GM12873 (cell line): Measurements from ENCODE around the gene TP53AIP1.

Experiments used
- TF ChIP-seq, protein P1 (sequence below): IDR thresholded peaks from 2 replicates; pipeline ENCODE4 v1.5.1; 2012; ENCODE audit warnings: low read depth, mild to moderate bottlenecking, moderate library complexity, low read length, control low read depth; ENCODE audit not compliant: insufficient read depth; ENCODE audit errors: missing control alignments

Gene TP53AIP1

DNA sequence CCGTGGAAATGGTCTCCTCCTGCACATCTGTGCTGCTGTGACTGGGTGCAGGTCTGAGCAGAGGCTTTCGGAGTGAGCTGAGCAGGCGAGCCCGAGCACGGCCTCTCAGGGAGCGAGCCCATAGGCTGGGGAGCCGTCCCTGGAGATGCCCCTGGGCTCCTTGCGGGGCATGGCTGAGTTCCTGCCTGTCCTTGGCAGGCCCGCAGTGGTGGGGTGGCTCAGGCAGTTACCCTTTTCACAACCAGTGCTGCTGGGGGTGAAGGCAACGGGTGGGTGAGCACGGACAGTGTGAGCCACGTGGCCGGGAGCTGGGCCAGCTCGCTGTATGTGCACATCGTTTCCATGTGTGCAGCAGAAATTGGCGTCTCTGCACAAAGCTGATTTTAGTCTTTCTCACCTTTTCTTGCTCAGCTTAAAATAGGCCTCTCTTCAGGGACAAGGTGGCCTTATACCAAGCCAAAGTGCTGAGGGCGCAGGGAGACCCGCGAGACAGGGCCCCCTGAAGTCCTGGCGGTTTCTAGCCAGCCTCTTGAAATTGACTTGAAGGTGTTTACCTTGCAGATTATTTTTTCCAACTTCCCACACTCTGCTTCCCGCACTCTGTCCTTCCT is at the start of gene TP53AIP1:
TSS of gene TP53AIP1 (minus strand) at position 55 of the 611 bp plus-strand sequence. CDS start 5,053 bp downstream, outside the sequence.
- TF ChIP-seq, protein P1, sequence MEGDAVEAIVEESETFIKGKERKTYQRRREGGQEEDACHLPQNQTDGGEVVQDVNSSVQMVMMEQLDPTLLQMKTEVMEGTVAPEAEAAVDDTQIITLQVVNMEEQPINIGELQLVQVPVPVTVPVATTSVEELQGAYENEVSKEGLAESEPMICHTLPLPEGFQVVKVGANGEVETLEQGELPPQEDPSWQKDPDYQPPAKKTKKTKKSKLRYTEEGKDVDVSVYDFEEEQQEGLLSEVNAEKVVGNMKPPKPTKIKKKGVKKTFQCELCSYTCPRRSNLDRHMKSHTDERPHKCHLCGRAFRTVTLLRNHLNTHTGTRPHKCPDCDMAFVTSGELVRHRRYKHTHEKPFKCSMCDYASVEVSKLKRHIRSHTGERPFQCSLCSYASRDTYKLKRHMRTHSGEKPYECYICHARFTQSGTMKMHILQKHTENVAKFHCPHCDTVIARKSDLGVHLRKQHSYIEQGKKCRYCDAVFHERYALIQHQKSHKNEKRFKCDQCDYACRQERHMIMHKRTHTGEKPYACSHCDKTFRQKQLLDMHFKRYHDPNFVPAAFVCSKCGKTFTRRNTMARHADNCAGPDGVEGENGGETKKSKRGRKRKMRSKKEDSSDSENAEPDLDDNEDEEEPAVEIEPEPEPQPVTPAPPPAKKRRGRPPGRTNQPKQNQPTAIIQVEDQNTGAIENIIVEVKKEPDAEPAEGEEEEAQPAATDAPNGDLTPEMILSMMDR = no peak

DNA sequence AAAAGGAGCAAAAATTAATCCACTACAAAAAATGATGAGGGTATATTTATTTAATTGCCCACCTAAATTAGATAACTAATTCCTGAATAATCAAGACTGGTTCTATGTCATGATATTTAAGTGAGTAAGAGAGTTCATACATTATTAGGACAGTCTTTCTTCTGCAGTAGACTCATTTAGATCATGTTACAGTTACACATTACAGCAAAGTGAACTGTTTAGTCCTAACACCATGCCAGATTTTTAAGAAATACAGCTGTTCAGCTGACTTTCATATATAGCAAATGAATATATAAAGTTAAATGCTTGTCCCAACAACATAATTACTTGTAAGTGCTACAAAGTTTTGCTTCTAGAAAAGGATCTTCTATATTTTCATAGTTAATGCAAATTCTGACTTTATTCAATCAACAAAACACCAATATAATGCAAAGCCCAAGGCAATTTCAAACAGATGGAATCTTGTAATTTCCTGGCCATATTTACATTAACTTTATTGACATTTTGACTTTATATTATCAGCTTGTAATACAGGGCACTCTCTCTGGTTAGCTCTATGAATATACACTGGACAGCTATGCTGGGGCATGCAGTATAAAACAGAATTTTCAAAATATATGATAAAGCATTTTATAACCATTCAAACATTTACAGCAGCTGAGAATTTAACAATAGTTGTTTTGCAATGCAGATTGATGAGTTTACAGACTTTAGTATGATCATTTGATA is 45.7 kb upstream of the TP53AIP1 start:
- TF ChIP-seq, protein P1 = no peak

DNA sequence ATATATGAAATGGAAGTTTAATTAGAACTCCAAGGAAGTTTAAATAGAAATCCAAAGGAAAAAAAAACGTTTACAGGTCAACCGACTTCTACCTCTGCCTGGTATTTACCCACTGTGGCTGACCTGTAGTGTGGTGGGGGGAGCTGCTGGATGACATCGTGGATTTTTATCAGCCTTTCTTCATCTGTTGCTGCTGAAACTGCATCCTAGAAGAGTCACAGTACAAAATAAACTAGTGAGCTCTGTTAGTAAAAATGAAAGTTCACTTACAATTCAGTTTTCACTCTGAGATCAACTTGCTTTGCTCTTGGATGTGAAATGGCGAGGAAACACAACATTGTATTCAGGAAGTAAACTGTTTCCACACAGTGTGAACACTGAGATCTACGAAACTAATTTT is 43.2 kb upstream of the TP53AIP1 start:
- TF ChIP-seq, protein P1 = no peak

DNA sequence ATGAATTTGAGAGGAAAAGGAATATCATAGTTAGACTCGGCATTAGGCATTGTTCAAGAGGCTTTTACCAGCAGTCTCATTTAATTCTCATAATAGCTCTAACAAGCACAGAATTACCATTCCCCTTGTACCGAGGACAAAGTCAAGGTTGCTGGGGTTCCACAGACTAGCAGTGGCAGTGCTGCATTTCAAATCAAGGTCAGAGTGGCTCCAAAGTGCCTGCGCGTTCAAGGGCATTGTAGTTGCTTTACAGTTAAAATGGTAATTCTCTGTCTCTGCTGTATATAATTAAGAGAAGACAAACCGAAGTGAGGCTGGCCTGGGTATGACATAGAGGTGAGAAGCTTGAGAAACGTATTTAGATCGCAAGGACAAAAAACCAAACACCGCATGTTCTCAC is 40.4 kb upstream of the TP53AIP1 start:
- TF ChIP-seq, protein P1 = no peak

GRCh38 chr11:128981254-128981653 is 38.6 kb upstream of the TP53AIP1 start:
- TF ChIP-seq, protein P1 = no peak

DNA sequence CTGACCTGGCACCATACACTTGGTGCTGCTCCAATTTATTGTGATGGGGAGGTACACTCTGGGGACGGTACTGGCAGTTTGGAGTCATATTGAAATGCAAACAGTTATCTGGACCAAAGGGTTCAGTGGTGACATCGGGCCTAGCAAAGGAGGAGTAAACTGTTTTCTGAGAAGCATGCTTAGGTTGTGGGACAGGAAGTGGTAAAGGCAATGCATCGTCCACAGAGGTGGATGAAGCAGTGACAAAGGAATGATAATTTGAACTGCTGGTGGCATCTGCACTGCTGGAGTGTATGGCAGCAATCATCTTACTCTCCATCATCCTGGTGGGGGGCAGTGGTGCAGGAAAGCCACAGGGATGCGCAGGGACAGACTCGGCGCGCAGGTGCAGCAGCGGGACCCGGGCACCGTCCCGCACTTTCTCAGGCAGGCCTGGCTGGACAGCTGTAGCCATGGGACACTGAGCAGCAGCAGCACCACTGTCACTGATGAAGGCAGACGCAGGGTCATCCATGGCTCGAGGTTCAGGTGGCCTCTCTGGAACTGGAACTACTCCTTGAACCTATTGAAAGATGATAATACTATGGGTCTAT is 28.0 kb upstream of the TP53AIP1 start:
- TF ChIP-seq, protein P1 = no peak

DNA sequence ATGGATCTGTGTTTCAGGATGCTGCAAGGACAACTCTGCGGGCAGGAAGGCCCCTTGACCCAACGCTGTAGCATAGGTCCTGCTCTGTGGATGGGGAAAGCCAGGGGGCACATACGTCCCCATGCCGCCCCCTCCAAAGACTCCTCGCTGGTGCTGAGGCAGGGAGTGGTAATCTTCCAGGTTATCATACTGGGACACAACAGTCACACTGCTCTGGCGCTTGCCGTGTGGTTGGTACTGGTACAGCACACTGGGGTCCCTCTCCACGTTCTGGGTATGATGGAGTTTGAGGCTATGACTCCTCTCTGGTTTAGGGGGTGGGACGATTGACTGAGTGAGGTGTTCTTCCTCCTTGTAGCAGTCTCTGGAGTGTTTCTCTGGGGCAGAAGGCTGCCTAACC is 26.2 kb upstream of the TP53AIP1 start:
- TF ChIP-seq, protein P1 = no peak
